NCI-H2227 treated with DMSO at 0.1 percent for 48 hours (cell line): ENCODE measurements around the gene ATF6B.
"Not testable (repeated sequence)": the region's sequence is repeated elsewhere in the genome, so short reads cannot be mapped to it uniquely, and the experiment has no call there.

ENCODE experiments used
- DNase-seq: peaks from one replicate; lab custom pipeline; 2025; lab: John Stamatoyannopoulos, UW

ATF6B gene

DNA sequence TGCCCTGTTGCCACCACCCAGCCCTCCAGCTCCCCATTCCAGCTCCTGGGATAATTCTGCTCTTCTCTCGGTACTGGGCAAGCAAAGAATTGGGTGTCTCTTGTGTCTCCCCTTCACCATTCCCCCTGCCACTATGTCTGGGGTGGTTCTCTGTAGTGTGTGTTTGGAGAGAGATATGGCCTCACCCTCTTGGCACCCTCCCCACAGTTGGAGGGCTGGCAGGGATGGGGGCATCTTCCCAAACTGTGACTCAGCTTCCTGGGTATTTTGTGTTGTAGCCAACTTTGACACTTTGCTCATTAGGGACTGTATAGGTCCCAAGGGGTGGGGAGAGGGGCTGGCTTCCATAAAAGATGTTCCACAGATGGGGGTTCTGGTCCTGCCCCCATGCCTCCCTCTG lies 20.6 kb downstream of the ATF6B start:
- DNase-seq = no peak

DNA sequence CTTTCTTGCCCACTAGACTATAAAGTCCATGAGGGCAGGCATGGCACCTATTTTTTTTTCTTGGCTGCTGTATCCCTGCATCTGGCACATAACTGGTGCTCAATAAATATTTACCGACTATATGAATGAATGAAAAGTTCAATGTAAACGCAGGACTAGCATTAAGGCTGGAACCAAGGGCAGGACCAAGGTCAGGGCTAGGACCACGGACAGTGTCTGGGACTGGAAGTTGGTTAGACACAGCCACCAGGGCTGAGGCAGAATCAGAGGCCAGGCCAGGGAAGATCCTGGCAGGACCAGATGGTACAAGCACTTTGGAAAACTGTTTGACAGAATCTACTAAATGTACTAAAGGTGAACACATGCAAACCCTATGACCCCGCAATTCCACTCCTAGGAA lies 22.6 kb downstream of the ATF6B start:
- DNase-seq = no peak

DNA sequence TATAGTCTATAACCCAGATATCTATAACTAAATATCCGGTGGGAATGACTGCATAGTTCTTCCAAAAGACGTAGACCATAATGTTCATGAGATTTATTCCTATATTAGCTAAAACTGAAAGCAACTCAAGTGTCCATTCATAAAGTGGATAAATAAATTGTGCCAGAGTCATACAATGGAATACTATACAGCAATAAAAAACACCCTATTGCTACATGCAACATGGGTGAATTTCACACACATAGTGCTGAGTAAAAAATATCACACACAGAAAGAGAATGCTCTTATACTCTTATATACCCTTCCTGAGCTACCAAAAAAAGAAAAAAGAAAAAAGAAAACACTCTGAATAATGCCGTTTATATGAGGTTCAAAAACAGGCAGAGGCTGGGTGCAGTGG lies 25.8 kb downstream of the ATF6B start:
- no peak for DNase-seq

DNA sequence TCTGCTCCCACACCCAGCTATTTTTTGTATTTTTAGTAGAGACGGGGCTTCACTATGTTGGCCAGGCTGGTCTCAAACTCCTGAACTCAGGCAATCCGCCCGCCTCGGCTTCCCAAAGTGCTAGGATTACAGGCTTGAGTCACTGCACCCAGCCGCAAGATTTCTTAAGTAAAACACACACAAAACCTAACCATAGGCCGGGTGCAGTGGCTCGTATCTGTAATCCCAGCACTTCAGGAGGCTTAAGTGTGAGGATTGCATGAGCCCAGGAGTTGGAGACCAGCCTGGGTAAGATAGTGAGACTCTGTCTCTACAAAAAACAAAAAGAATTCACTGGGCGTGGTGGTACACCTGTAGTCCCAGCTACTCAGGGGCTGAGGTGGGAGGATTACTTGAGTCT lies 27.8 kb downstream of the ATF6B start:
- not testable (repeated sequence) for DNase-seq

DNA sequence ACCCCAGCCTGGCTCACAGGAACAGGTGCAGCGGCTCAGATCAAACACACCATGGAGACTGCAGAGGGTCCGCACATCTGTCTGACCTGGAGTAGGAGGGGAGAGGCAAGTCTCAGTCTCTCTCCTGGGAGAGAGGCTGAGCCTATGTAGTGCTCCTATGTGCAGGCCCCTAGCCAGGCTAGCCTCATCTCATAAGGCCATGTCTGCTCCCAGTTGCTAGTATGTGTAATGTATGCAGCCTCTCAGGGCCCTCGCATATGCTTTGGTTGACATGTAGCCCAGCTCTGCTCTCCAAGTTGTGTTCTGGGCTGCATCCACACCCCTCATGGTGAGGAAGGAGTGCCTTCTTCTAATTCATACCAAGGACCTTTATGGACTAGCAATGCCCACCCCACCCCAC lies 30.7 kb downstream of the ATF6B start:
- no peak for DNase-seq

DNA sequence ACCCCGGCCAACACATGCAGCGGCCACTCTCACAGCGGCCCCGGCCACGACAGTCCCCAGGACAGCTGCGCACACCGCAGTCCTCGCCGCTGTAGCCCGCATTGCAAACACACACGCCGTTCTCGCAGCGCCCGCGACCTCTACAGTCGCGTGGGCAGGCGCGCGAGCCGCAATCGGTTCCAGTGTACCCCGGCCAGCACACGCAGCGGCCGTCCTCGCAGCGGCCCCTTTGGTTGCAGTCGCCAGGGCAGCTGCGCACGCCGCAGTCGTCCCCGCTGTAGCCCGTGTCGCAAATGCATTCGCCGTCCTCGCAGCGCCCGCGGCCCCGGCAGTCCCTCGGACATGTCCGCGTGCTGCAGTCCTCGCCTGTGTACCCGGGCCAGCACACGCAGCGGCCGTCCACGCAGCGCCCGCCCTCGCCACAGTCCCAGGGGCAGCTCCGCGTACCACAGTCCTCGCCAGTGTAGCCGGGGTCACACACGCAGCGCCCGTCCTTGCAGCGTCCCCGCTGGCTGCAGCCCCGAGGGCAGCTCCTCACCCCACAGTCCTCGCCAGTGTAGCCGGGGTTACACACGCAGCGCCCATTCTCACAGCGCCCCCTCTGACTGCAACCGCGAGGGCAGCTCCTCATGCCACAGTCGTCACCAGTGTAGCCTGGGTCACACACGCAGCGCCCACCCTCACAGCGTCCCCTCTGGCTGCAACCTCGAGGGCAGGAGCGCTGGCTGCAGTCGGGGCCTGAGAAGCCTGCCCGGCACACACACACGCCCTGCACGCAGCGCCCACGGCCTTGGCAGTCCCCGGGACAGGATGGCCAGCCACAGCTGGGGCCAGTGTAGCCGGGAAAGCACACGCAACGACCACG lies 31.4 kb downstream of the ATF6B start:
- DNase-seq = no peak

DNA sequence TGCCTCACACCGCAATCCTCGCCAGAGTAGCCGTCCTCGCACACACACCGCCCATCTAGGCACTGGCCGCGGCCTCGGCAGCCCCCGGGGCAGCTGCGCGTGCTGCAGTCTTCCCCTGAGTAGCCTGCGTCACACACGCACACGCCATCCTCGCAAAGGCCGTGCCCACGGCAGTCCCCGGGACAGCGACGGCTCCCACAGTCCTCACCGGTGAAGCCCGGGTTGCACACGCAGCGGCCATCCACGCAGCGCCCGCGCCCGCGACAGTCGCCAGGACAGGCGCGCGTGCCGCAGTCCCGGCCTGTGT lies 32.0 kb downstream of the ATF6B start:
- DNase-seq = no peak

DNA sequence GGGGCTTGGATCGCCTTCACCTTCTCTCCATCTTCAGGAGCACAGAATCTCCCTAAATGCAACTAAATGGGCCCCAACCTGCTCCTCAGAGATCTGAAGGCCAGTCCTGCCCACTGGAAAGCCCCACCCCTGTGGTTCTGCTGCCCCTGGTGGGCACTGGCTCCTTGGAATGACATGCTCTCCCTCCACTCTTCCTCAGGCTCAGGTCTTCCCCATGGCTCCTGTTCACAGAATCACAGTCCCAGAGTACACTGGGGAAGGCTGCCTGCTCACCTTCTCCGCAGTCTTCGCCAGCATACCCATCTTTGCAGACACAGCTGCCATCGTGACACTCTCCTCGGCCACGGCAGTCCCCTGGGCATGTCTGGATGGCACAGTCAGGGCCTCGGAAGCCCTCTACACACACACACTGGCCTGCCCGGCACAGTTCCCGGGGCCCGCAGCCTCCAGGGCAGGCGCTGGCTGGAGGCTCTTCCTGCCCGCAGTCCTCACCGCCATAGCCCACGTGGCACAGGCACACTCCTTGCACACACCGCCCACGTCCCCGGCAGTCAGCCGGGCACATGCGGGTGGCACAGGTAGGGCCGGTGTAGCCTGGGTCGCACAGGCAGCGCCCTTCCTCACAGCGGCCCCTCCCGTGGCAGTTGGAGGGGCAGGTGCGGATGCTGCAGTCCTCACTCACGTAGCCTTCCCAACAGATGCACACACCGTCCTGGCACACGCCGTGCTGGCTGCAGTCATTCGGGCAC lies 32.5 kb downstream of the ATF6B start:
- DNase-seq = no peak

DNA sequence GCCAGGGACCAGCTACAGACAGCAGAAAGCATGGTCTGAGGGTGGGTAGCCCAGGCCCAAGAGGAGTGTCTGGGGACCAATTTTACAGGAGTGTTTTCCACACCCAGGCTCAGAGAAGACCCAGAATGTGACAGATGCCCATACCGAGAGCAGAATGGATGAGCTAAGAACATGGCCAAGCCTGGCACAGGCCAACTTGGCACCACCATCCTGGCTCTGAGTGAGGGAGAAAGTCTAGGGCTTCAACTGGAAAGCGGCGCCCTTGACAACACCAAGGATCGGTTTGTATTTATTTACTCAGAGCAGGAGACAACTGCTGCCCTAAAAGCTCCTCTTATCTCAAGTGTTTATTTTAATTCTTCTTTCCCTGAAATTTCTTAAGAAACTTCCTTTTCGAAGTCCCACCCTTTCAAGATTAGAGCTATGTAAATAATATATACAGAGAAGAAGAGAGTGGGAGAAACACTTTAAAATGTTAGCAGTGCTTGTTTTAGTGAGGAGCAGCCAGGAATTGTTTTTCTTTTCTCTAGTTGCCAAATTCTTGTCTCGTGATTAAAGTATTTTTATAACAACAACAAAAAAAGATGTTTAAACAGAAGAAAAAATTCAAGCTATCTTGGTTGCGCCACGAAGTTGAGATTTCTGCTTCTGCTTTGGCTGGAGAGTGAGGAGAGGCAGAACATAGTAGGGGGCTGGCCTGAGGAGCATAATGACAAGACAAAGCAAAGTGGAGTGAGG lies 35.1 kb downstream of the ATF6B start:
- DNase-seq = no peak

DNA sequence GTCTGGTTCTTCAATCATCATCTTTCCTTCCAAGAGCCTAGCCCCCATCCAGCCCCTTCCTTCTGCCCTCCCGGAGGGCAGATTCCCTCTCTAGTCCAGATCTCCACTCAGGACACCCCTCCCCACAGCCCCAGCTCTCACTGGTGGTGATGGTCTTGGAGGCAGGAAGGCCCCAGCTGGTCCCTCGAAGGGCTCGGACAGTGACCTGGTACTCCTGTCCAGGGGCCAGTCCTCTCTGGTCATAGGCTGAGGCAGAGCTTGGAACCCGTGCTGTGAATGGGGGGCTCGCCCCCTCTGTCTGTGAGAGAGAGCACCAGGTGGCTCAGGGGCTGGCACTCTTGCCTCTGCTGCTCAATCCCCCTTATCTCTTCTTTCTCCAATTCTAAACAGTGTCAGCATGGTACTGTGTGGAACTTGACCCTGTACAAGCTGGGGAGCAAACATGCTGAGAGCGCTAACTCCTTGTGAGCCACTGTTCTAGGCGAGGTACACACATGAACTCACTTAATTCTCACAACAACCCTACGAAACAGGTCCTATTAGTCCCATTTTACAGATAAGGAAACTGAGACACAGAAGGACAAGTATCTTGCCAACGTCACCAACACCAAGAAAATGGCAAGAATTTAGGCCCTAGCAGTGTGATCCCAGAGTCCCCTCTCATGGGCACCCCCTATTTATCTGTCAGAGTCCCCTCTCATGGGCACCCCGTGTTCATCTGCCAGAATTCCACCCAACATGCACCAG lies 38.8 kb downstream of the ATF6B start:
- no peak for DNase-seq

DNA sequence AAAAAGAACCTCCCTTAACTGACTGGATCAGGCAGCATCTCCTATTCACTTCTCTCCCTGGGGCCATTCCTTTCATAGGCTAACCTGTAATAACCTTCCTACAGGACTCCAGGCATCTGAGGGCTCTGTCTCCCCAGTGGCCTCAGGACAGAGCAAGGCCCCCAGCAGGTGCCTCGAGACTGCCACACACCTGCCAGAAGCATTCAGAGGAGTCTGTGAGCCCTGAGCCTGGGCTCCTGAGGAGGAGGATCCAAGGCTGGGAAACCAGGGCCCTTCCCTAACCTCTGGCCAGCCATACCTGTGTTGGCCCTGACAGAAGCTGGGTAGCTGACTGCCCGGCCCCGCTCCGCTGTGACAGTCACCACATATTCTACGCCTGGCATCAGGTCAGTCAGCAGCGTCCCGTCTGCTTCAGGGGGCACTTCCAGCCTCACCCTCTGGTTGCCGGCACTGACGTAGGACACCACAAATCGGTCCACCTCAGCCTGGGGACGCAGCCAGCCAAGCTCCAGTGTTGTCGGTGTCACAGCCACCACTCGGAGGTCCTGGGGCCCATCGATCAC lies 39.5 kb downstream of the ATF6B start:
- no peak for DNase-seq

DNA sequence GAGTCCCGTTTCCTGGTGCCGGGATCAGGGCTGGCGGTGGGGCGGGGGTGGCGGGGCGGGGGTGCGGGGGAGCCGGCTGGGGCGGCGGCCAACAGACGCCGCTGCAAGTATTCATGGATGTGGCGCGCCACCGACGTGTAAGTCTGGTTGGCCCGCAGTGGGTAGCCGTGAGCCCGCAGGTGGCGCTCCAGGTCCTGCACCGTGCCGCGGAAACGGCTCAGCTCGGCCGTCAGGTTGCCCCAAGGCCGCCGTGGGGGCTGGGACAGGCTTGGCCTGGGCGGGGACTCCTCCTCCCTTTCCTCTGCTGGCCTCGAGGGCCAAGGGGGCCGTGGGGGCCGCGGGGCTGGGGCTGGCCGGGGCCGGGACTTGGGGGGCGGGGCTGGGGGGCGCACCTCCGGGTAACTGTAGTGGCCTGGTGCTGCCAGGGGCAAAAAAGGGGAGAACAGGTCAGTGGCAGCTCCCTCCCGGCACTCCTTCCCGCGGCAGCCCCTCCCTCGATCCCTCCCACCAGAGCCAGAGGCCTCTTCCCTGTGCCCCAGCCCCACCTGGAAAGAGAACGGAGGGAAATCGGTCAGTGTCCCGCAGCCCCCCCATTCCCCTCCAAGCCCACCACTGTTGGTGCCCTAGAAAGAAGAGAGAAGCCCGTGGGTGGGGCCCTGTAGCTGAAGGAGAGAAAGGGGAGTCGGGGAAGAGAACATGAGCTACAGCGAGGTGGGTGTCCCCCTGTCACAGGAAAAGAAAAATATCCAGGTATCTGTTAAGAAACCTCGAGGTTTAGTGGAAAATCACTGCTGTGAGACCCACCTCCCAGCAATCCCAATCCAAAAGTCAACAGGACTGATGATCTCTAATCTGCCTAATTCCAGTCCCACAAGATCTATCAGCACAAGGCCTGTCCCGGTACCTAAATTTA lies 40.2 kb downstream of the ATF6B start:
- no peak for DNase-seq

DNA sequence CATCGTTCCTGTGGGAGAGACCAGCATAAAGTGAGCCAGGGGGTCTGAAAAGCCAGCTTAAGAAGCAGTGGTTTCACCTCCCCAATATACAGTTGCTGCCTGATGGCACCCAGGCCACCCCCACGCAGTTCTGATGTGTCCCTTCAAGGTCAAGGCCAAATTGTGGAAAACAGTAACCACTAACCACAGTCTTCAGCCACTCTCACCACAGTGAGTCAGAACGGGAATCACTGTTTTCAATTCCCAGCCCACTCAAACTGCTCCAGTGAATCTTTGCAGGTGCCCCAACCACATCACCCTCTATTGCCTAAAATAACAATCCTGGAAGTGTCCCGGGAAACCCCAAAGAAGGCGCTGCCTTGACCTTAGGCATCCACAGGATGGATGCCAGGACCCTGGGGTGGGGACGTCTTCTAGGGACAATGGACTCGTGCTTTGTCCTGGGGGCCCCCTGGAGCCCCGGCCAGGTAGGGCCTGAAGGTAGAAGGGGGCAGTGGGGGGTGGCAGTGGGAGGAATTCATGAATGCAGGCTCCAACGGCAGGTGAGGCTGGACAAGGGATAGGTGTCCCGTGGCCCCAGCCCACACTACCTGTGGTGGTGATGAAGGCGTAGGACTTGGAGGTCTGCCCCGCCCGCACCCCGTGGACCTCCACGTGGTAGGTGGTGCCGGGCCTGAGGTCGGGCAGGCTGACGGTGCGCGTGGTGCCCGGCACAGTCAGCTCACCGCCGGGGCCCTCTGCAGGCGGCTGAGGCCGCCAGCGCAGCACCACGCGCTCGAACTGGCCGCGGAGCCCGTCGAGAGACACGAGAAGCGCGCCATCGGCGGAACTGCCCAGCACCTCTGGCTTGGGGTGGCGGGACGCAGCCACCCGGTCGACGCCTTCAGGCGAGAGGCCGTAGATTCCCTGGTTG lies 41.1 kb downstream of the ATF6B start:
- DNase-seq = no peak

DNA sequence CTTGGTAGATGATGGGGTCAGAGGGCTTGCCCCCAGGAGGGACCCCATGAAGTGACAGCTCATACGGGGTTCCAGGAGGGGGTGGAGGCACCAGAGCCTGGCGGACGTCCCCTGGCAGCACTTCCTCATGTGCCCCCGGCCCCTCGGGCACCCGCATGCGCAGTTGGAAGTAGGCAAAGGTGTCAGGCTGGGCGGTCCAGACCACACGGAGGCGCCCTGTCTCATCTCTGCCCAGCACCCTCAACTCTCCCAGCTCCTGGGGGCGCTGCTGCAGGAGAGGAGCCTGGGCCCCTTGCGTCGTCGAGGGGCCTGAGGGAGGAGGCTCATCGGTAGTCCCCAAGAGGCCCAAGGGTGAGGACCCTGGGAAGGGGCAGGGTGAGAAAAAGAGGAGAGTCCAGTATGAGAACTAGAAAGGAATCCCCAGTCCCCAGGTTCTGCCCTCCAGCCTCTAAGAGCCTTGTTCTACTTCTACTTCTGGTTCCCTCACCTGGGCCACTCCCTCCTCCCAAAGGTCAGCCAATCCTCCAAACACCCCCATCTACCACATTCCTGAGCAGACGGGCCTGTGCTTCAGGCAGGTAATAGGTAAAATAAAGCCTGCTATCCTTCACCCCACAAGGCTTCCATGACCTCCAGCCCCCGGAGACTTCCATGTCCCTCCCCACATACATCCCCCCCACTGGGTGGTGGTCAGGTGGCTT lies 42.1 kb downstream of the ATF6B start:
- DNase-seq = no peak

DNA sequence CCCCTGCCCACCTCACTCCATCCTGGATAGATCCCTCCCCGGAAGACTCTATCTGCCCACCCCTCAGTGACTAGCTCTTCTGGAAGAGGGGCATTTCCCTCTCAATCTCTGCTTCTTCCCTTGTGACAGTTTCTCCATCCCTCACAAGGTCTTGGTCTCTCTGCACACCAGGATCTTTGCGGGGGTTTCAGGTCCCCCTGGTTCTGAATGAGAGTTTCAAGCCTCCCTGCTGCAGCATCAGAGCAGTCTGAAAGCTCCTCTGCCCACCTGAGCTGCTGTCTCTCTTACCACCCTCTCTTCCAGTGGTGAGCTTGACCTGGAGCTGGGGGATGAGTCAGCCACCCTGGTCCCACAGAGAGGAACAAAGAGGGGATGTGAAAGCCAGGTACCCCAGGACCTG lies 43.3 kb downstream of the ATF6B start:
- no peak for DNase-seq

DNA sequence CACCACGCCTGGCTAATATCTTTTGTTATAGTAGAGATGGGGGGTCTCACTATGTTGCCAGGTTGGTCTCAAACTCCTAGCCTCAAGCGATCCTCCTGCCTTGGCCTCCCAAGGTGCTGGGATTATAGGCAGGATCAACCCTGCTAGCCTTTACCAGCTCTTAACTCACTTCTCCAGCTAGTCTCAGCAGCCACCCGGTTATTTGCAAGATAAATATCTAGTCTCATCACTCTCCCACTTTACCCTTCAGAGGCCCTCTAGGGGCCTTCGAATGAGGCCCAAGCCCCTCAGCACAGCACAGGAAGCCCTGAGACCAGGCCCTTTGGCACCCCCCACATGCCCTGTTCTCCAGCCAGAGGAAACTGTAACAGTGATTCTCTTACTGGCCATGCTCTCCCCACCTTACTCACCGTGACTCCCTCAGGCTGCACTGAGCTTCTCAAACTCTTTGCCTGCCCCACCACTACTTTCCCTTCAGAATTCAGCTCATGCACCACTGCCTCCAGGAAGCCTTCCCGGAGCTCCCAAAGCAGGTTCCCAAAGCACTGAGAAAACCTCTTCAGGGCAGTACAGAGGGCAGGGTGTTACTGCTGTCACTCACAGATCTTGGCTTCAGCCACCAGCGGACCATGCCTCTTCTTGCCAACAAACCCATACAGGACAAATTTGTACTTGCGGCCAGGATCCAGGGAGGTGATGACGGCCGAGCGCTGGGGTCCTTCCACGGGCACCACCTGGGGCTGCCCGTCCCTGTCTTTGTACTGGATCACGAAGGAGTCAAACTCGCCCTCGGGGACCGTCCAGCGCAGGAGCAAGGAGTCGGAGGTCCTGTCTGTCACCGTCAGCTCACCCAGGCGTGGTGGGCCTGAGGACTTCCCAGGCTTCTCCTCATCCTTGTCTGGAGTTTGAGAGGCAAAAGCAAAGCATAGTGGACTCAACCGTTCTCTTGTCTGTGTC lies 44.0 kb downstream of the ATF6B start:
- no peak for DNase-seq

DNA sequence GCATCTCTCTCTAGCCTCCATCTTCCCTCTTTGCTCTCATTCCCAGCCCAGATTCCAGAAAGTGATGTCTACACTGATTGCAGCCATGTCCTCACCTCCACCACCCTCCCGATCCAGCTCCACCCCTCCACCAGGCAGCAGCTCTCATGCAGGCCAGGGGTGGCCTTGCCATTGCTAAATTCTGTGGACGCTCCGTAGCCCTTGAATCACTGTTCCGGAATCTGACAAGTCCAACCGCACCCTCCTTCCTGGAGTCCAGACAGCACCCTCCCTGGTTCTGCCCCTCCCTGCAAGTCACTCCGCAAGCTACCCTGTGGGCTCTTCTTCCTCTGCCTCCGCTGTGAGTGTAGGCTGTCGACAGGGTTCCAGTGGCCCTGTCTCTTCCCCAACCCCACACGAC lies 45.1 kb downstream of the ATF6B start:
- no peak for DNase-seq

DNA sequence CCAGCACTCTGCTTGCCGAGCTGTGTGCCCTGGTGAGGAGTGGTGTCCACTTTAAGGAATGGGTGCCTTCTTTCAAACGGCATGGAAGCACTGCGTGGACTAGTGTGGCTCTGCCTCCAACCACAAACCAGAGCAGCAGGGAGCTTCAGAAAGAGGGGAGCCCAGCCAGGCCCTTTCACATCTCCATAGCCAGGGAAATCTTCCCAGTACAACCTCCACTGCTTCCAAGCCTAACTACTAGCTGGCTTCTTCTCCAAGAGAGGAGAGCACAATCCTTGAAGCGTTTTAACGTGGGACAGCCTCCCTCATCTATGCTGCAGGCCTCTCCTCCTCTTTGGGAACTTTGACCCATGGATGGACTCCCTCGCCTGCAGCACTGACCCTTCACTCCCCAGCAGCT lies 45.6 kb downstream of the ATF6B start:
- no peak for DNase-seq
